HepG2 (cell line): ENCODE results near the gene TMPO. TPM values are rescaled to one million over a fixed set of nuclear protein-coding genes. Genes with fewer than 3 reads are reported as not detected.

ENCODE experiments used
- CHD4 ChIP-seq: fragments of 200-600 bp; sonication (generic); IDR thresholded peaks from 2 replicates; pipeline ENCODE4 v1.7.0; 2017; ENCODE audit warnings: mild to moderate bottlenecking, low read length, borderline replicate concordance
- IKZF4 ChIP-seq: sonication (generic); formaldehyde crosslinking; IDR thresholded peaks from 2 replicates; pipeline ENCODE4 v1.5.1; 2020; ENCODE audit warnings: borderline replicate concordance, mild to moderate bottlenecking, low read depth, missing genetic modification reagents; ENCODE audit errors: not compliant biosample characterization
- NCOA2 ChIP-seq: sonication (generic); formaldehyde crosslinking; IDR thresholded peaks from 2 replicates; pipeline ENCODE4 v1.8.0; 2022; ENCODE audit warnings: inconsistent platforms
- TBL1XR1 ChIP-seq: fragments of 150-350 bp; IDR thresholded peaks from 2 replicates; pipeline ENCODE4 v1.6.1; 2014; ENCODE audit warnings: borderline replicate concordance, low read length; ENCODE audit not compliant: partially characterized antibody
- TBX2 ChIP-seq: sonication (generic); formaldehyde crosslinking; IDR thresholded peaks from 2 replicates; pipeline ENCODE4 v1.5.0; 2020; ENCODE audit warnings: missing genetic modification reagents, mild to moderate bottlenecking, borderline replicate concordance
- ZFAT ChIP-seq: sonication (generic); formaldehyde crosslinking; conservative IDR thresholded peaks from 2 replicates; pipeline ENCODE4 v1.8.1; 2023; ENCODE audit warnings: missing genetic modification reagents, inconsistent platforms
- ZFP90 ChIP-seq: sonication (generic); formaldehyde crosslinking; IDR thresholded peaks from 2 replicates; pipeline ENCODE4 v1.8.0; 2022; ENCODE audit warnings: missing genetic modification reagents, mild to moderate bottlenecking, inconsistent platforms, borderline replicate concordance
- ZNF326 ChIP-seq: sonication (generic); formaldehyde crosslinking; IDR thresholded peaks from 2 replicates; pipeline ENCODE4 v1.4.0; 2020; ENCODE audit warnings: missing genetic modification reagents, borderline replicate concordance
- ZNF562 ChIP-seq: sonication (generic); formaldehyde crosslinking; IDR thresholded peaks from 2 replicates; pipeline ENCODE4 v1.8.0; 2022; ENCODE audit warnings: missing genetic modification reagents, borderline replicate concordance
- ZNF790 ChIP-seq: sonication (generic); formaldehyde crosslinking; IDR thresholded peaks from 2 replicates; pipeline ENCODE4 v1.8.0; 2022; ENCODE audit warnings: missing genetic modification reagents, mild to moderate bottlenecking, borderline replicate concordance
- ZNF839 ChIP-seq: sonication (generic); formaldehyde crosslinking; IDR thresholded peaks from 2 replicates; pipeline ENCODE4 v1.4.0; 2020; ENCODE audit warnings: missing genetic modification reagents, mild to moderate bottlenecking, borderline replicate concordance
- polyA plus RNA-seq, 8 experiments: library from polyadenylated mRNA; depleted of rRNA in 3 of 8; stranded (reverse) in 7 of 8; unstranded in 1 of 8; fragments of >200 nt; fragmentation: Illumina TruSeq in 4 of 8; extraction: Trizol in 4 of 8; gene quantifications; 2 replicates each; pipeline versions ENCODE4 v1.2.1 to v1.2.3, GENCODE V29; 2011 to 2016; ENCODE audit warnings: low read depth in 4 of 8, missing spikeins in 1 of 8, mixed read lengths in 1 of 8; ENCODE audit not compliant: insufficient read depth in 1 of 8
- total RNA-seq, 5 experiments: library from RNA; depleted of rRNA; stranded (reverse); fragments of >200 nt; fragmentation: Illumina TruSeq; extraction: Trizol; gene quantifications; 2 replicates each; pipeline ENCODE4 v1.2.3, GENCODE V29; 2016; ENCODE audit warnings: low read depth in 1 of 5
- TF ChIP-seq, protein P1 (sequence below): sonication (generic); formaldehyde crosslinking; IDR thresholded peaks from 2 replicates; pipeline ENCODE4 v1.9.0; 2021; ENCODE audit warnings: missing genetic modification reagents, mild to moderate bottlenecking, borderline replicate concordance
- TF ChIP-seq, protein P2 (sequence below): IDR thresholded peaks from 2 replicates; pipeline ENCODE4 v1.6.1; 2012; ENCODE audit warnings: inconsistent platforms
- TF ChIP-seq, protein P3 (sequence below): sonication (generic); formaldehyde crosslinking; IDR thresholded peaks from 2 replicates; pipeline ENCODE4 v1.4.0; 2020; ENCODE audit warnings: mild to moderate bottlenecking, missing genetic modification reagents
- TF ChIP-seq, protein P4 (sequence below): sonication (generic); formaldehyde crosslinking; IDR thresholded peaks from 2 replicates; pipeline ENCODE4 v1.4.0; 2020; ENCODE audit warnings: mild to moderate bottlenecking, missing genetic modification reagents
- TF ChIP-seq, protein P5 (sequence below): sonication (generic); formaldehyde crosslinking; IDR thresholded peaks from 2 replicates; pipeline ENCODE4 v1.4.0; 2020; ENCODE audit warnings: missing genetic modification reagents, borderline replicate concordance
- TF ChIP-seq, protein P6 (sequence below): sonication (generic); formaldehyde crosslinking; IDR thresholded peaks from 2 replicates; pipeline ENCODE4 v1.5.0; 2020; ENCODE audit warnings: missing genetic modification reagents

The TMPO gene
- total and polyA plus RNA-seq, 2 of the 13 experiments (the other 11 are each of a cell fraction or from before 2014, with no cell fraction given) = 24.2 to 167 TPM

DNA sequence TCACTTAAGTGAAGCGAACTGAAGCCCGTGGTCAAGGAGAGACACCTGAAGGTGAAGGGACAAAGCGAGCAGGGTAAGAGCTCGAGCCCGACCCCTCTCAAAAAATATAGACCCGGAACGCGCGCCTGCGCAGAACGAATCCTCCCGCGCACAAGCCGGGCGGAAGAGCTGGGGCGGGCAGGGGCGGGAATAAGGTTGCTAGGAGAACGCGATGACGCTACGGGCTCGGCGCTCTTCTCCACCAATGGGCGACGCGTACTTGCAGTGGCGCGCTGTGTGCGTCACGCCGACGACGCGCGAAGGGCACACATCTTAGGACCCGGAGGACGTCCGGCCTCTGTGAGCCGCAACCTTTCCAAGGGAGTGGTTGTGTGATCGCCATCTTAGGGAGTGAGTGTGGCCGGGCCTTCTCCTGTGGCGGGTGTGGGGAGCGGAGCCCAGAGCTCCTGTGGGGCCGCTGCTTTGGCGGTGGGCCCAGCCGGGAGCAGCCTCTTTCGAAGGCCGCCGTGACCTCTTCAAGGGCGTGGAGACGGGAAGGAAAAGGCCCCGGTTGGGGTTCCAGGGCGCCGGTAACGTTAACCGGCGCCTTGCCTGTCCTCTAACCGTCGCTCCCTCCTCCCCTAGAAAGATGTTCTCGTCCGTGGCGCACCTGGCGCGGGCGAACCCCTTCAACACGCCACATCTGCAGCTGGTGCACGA, 78.1 kb downstream of the TMPO start, which contains the start of gene SLC25A3 (continued):
- peak; percentile 88 for TF ChIP-seq TBX2 (CRISPR knock-in tag)
- TF ChIP-seq ZFP90 = peak; percentile 48; the same call in 1 of the 2 replicates
- peak; percentile 72; the same call in 1 of the 2 replicates for TF ChIP-seq NCOA2 (CRISPR knock-in tag)
- no peak for TF ChIP-seq ZFAT
- TF ChIP-seq ZNF326 (CRISPR knock-in tag) = no peak
- TF ChIP-seq CHD4 = no peak
- TF ChIP-seq TBL1XR1 = no peak
- 0 out of 2 replicates have a peak, but pooled peaks have one; percentile 36 for TF ChIP-seq ZNF790 (CRISPR knock-in tag)
- TF ChIP-seq, protein P1, sequence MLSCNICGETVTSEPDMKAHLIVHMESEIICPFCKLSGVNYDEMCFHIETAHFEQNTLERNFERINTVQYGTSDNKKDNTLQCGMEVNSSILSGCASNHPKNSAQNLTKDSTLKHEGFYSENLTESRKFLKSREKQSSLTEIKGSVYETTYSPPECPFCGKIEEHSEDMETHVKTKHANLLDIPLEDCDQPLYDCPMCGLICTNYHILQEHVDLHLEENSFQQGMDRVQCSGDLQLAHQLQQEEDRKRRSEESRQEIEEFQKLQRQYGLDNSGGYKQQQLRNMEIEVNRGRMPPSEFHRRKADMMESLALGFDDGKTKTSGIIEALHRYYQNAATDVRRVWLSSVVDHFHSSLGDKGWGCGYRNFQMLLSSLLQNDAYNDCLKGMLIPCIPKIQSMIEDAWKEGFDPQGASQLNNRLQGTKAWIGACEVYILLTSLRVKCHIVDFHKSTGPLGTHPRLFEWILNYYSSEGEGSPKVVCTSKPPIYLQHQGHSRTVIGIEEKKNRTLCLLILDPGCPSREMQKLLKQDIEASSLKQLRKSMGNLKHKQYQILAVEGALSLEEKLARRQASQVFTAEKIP (CRISPR knock-in tag) = no peak
- TF ChIP-seq, protein P2, sequence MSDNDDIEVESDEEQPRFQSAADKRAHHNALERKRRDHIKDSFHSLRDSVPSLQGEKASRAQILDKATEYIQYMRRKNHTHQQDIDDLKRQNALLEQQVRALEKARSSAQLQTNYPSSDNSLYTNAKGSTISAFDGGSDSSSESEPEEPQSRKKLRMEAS = peak; percentile 86
- TF ChIP-seq ZNF562 (CRISPR knock-in tag) = no peak
- TF ChIP-seq, protein P3, sequence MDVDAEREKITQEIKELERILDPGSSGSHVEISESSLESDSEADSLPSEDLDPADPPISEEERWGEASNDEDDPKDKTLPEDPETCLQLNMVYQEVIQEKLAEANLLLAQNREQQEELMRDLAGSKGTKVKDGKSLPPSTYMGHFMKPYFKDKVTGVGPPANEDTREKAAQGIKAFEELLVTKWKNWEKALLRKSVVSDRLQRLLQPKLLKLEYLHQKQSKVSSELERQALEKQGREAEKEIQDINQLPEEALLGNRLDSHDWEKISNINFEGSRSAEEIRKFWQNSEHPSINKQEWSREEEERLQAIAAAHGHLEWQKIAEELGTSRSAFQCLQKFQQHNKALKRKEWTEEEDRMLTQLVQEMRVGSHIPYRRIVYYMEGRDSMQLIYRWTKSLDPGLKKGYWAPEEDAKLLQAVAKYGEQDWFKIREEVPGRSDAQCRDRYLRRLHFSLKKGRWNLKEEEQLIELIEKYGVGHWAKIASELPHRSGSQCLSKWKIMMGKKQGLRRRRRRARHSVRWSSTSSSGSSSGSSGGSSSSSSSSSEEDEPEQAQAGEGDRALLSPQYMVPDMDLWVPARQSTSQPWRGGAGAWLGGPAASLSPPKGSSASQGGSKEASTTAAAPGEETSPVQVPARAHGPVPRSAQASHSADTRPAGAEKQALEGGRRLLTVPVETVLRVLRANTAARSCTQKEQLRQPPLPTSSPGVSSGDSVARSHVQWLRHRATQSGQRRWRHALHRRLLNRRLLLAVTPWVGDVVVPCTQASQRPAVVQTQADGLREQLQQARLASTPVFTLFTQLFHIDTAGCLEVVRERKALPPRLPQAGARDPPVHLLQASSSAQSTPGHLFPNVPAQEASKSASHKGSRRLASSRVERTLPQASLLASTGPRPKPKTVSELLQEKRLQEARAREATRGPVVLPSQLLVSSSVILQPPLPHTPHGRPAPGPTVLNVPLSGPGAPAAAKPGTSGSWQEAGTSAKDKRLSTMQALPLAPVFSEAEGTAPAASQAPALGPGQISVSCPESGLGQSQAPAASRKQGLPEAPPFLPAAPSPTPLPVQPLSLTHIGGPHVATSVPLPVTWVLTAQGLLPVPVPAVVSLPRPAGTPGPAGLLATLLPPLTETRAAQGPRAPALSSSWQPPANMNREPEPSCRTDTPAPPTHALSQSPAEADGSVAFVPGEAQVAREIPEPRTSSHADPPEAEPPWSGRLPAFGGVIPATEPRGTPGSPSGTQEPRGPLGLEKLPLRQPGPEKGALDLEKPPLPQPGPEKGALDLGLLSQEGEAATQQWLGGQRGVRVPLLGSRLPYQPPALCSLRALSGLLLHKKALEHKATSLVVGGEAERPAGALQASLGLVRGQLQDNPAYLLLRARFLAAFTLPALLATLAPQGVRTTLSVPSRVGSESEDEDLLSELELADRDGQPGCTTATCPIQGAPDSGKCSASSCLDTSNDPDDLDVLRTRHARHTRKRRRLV (CRISPR knock-in tag) = no peak
- no peak for TF ChIP-seq IKZF4 (CRISPR knock-in tag)
- TF ChIP-seq, protein P4, sequence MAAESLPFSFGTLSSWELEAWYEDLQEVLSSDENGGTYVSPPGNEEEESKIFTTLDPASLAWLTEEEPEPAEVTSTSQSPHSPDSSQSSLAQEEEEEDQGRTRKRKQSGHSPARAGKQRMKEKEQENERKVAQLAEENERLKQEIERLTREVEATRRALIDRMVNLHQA = no peak
- TF ChIP-seq ZNF839 (CRISPR knock-in tag) = no peak
- TF ChIP-seq, protein P5, sequence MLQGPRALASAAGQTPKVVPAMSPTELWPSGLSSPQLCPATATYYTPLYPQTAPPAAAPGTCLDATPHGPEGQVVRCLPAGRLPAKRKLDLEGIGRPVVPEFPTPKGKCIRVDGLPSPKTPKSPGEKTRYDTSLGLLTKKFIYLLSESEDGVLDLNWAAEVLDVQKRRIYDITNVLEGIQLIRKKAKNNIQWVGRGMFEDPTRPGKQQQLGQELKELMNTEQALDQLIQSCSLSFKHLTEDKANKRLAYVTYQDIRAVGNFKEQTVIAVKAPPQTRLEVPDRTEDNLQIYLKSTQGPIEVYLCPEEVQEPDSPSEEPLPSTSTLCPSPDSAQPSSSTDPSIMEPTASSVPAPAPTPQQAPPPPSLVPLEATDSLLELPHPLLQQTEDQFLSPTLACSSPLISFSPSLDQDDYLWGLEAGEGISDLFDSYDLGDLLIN (CRISPR knock-in tag) = no peak
- TF ChIP-seq, protein P6, sequence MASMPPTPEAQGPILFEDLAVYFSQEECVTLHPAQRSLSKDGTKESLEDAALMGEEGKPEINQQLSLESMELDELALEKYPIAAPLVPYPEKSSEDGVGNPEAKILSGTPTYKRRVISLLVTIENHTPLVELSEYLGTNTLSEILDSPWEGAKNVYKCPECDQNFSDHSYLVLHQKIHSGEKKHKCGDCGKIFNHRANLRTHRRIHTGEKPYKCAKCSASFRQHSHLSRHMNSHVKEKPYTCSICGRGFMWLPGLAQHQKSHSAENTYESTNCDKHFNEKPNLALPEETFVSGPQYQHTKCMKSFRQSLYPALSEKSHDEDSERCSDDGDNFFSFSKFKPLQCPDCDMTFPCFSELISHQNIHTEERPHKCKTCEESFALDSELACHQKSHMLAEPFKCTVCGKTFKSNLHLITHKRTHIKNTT (CRISPR knock-in tag) = no peak
